HG03103 (cell line): ENCODE data around the gene PRKACB.
"Not testable (repeated sequence)": the region's sequence is repeated elsewhere in the genome, so short reads cannot be mapped to it uniquely, and the experiment has no call there.

Experiments used
- ATAC-seq: cut with Tn5 transposase; IDR thresholded peaks from one replicate; pipeline ENCODE4 v1.9.1; 2021; ENCODE audit warnings: low read depth; ENCODE audit not compliant: unreplicated experiment

The PRKACB gene

DNA sequence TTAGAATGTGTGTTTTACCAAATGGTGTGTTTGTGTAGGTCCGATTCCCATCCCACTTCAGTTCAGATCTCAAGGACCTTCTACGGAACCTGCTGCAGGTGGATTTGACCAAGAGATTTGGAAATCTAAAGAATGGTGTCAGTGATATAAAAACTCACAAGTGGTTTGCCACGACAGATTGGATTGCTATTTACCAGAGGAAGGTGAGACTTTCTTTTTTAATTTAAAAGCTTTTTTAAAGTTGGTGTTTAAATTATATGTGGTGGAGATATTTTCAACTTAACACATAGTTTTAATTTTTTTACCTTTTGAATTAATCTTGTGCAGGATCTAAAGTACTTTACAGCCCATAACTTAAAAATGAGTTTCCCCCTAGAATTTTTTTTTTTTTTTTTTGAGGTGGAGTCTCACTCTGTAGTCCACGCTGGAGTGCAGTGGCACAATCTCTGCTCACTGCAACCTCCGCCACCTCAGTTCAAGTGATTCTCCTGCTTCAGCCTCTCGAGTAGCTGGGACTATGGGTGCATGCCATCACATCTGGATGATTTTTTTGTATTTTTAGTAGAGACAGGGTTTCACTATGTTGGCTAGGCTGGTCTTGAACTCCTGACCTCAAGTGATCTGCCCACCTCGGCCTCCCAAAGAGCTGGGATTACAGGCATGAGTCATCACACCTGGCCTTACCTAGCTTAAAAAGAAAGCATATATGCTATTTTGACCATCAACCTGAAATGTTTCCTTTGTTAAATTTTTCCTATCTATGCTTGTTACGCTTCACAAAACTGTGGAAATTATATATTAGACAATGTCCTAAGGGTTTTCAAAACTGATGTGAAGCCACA, 70.3 kb downstream of the PRKACB start:
- ATAC-seq = no peak

DNA sequence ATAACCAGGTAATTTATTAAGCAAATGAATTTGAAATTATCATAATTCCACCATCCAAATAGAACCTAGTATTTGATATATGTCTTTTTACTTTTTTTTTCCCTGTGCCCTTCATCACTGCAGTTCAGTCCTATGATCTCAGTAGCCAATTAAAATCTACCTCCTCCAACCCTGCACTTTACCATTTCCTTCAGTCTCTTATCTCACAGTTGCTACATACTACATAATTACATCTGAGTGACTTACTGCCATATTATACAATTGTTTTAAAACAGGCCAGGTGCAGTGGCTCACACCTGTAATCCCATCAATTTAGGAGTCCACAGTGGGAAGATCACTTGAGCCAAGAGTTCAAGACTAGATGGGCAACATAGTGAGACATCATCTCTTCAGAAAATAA, 73.2 kb downstream of the PRKACB start:
- no peak for ATAC-seq

DNA sequence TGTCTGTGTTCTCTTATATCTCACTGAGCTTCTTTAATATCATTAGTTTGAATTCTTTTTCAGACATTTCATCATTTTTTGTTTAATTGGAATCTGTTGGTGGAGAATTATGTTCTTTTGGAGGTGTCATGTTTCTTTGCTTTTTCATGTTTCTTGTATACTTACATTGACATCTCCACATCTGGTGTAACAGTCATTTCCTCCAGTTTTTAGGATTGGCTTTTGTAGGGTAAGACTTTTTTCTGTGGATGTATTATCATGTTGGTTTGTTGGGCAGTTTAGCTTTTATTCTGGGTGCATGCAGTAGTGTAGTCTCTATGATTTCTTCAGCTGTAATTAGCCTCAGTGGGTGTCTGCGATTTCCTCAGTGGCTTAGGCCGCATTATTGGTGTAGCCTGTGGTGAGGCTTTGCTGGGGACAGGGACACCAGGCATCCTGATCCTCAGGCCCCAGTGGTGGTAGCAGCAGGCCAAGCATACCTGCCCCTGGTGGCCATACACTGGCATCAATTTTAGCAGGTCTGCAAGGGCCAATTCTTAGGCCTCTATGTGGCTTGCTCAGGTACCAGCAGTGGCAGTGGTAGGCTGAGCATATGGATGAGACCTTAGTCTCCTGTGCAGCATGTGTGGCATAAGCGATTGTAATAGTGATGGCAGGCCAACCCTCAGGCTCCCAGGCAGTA, 79.8 kb downstream of the PRKACB start:
- ATAC-seq = no peak

DNA sequence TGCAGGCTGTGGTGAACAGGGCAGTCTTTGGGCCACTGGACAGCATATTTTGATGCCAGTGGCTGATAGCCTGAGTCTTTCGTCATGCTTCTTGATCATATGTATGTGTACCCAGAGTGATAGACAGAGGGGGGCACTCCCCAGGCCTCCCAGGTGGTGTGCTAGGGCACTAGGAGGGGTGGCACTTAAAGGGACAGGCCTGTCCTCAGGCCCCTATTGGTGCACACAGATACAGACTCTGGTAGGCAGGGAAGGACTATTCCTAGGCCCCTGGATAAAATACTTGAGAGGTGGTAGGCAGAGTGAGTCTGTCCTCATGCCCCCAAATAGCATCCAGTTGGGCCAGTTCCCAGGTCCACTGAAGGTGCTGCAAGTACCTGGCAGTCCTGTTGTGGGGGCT, 80.8 kb downstream of the PRKACB start:
- ATAC-seq = no peak

DNA sequence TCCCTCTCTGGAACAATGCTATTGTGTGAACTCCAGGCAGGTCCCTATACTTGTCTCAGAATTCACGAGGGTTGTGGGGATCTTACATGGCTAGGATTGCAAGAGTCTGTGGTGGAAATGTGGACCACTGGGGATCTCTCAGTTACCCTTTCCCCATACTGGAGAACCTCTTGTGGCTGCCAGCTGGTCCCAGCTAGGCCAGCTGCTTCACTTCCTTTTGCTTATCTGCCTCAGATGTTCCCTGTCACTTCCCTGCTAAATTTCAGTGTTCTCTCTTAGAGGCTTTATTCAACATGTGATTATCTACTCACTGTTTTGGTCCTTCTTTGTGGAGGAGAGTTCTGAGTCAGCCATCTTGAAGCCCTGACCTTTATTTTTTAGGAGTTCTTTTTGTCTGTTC, 81.6 kb downstream of the PRKACB start:
- ATAC-seq = no peak

DNA sequence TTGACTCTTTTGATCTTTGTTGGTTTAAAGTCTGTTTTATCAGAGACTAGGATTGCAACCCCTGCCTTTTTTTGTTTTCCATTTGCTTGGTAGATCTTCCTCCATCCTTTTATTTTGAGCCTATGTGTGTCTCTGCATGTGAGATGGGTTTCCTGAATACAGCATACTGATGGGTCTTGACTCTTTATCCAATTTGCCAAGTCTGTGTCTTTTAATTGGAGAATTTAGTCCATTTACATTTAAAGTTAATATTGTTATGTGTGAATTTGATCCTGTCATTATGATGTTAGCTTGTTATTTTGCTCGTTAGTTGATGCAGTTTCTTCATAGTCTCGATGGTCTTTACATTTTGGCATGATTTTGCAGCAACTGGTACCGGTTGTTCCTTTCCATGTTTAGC, 88.6 kb downstream of the PRKACB start:
- not testable (repeated sequence) for ATAC-seq

DNA sequence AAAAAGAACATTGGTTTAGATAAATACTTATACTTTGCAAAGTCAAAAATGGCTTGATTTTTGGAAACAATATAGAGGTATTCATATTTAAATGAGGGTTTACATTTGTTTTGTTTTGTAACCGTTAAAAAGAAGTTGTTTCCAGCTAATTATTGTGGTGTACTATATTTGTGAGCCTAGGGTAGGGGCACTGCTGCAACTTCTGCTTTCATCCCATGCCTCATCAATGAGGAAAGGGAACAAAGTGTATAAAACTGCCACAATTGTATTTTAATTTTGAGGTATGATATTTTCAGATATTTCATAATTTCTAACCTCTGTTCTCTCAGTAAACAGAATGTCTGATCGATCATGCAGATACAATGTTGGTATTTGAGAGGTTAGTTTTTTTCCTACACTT, 92.2 kb downstream of the PRKACB start:
- ATAC-seq = no peak

DNA sequence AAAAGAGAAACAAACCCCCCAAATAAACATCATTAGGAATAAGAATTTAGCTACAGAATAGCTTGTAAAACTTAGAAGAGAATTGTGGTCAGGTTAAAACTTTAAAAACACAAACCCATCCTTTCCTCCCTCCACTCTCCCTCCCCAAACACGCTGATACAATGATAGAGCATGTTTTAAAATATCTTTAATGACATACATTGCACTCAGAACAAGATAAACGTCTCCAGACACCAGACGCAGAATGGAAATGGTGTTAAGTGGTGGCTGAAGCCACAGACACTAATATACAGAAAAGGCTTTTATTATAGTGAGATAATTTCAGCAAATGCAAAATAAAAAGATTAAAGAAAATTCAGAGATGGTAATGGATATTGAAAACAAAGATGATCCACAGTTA, 98.6 kb downstream of the PRKACB start:
- ATAC-seq = no peak

DNA sequence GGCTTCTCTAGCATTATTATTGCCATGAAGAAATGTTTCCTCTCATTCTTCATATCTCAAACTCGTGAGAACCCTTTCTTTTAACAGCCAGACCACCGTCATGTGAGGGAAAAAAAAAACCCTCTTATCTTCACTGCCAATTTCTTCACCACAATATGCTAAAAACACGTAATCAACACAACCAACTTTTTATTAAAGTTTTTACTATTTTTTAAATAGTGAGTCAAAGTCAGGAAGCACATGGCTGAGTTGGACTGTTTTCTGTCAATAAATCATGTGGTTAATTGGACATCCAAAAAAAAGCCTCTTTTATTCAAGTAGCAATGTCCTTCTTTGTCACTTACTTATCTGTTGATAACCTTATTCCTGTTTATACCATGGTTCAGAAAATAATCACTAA, 101.5 kb downstream of the PRKACB start:
- ATAC-seq = no peak

DNA sequence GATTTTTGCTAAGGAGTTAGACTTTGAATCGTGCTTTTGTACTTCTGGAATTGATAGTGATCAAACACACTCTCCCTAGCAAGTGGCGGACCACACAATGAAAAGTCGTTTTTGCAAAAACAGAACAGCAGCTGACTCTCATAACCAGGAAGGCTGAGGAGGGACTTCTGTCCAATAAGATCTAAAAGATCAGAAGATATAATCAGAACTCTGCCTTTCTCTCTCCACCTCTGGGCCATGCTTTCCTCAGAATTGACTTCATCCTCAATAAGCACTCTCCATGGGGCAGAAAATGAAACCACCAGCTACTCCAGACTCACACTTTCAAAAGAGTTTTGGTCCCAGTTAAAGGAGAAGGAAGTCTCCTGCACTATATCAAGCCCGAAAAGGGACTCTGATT, 102.1 kb downstream of the PRKACB start:
- no peak for ATAC-seq

DNA sequence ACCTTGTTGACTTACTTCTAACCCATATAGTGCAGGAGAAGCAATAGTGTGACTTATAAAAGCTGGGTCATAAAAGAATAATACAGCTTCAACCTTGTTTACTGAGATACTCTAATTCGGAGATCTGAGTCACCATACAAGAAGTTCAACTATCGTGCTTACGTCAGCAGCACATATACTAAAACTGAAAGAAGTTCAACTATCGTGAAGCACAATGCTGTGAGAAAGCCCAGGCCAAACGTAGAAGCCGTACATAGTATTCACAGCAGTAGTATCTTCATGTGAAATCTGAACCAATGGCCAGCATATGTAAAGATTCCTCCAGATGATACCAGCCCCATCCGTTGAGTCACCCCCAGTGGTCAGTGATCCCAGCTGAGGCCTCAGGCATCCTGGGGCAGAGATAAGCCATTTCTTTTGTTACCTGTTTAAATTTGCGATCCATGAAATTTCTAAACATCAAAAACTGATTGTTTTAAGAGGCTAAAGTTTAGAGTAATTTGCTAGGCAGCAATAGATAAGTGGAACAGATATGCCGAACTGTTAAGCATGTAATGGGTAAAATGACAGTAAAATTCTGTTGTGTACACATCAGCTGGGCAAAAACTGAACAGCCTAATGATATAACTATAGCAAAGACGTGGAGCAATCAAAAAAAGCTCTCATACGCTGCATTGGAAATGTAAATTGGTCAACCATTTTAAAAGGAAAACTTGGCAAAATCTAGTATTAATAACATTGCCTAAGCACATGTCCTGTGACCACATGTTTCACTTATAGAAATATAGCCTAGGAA, 103.6 kb downstream of the PRKACB start:
- no peak for ATAC-seq

DNA sequence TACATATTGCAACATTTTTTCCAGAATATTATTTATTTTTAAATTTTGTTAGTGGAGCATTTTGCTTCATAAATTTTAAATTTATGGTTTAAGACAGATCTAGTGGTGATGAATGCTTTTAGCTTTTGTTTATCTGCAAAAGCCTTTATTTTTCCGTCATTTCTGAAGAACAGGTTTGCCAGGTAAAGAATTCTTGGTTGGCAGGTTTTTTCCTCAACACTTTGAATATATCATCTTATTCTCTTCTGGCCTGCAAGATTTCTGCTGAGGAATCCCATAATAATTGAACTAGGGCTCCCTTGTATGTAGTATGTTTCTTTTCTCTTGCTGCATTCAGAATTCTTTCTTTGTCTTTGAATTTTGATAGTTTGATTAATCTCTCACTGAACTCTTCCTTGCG, 106.6 kb downstream of the PRKACB start:
- no peak for ATAC-seq

DNA sequence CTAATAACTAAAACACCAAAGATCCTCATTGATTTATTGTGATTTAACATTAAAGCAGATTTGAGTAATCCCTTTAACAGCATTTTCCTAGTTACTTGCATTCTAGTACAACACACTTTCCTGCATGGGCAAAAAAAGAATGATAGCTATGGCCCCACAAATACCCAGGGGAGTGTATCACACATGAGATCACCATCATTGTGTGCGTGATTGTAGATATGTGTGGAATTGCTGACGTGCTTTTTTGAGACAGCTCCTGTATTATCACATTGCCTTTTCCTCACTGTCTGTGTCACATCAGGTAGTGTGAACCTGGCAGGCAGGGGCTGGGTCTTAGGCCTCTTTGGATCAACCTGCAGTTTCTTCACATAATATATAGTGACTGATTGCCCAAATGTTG, 109.0 kb downstream of the PRKACB start:
- no peak for ATAC-seq

DNA sequence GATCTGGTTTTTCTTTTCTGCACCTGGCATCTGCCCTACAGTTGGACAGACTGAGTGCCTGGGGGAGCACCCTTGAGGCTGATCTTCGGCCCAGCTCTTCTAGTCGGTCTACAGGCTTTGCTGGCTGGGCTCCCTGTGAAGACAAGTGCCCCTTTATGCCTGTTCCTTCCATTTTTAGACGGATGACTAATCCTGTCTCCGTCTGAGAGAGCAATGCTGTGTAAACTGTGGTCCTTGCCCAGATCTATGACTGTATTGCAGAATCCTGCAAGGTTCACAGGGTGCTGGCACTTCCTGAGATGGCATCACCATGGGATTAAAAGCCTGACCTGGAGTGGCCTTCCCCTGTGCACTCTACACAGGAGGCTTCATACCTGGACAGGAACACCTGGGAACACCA, 109.8 kb downstream of the PRKACB start:
- no peak for ATAC-seq

DNA sequence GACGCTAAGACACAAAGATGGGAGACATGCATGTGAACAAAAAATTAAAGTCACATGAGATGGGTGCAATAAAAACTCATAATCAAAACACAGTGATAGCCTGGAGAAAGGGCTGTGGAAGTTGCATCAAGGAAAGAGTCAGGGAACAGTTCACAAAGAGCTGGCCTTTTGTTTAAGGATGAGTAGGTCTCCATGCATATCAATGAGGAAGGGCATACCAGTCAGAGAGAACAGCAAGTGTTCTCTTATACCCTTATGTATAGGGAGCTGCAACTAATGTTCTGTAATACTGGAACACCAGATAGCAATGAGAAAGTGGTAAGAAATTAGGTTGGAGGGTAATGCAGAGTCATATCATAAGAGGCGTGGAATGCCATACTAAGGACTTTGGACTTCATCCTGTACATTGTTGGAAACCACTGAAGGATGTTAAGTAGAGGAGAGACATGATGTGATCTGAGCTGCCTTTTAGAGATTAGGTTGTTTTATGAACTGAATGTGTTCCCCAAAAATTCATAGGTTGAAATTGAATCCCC, 110.7 kb downstream of the PRKACB start:
- ATAC-seq = no peak

DNA sequence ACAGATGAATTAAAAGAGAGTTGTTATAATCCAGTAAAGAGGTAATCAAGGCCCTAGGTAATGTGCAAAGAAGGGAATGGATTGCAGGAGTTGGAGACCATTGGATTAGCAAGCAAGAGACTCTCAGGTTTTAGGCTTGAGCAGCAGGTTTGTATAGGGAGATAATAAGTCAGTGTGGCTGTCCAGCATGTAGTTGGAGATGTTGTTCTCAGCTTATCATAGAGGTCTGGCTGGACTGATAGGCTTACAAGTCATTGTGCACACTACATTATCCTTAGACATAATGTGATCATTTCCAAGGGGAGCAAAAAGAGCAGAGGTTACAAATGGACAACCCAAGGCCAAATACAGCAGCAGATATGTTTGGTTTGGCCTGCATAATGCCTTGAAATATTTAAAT, 111.5 kb downstream of the PRKACB start:
- no peak for ATAC-seq

DNA sequence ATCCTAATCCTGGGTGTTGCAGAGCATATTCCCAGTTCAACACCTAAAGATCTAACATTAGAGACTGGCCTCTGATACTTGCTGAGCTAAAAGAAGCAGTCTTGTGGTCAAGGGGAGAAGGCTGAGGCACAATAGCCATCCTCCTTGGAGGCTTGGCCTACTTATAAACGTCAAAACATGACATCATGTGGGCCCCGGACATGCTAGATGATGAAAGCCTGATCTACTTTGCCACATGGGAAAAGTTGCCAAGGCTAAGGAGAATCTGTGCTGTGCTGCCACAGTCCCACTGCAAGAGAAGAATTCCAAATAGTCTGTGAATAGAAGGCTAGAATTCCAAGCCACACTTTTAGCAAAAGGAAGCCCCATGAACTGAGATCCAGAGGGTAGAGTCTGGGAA, 113.5 kb downstream of the PRKACB start:
- no peak for ATAC-seq

DNA sequence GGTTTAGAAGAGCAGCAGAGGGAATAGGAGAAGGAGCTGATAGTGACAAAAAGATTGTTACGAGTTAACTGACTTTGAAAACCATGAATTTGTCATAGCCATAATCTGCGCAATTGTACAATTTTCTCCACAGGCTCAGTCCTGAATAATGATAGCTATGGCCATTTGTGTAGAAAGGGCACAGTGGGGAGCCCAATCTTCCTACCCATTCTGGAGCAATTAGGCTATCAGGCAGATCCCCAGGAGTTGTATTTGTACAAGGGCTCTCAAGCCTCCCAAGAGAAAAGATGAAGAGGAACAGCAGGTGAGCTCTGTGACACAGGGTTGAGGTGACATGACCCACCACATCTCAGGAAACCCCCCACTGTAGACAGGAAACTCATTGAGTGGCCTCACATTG, 115.3 kb downstream of the PRKACB start:
- no peak for ATAC-seq

DNA sequence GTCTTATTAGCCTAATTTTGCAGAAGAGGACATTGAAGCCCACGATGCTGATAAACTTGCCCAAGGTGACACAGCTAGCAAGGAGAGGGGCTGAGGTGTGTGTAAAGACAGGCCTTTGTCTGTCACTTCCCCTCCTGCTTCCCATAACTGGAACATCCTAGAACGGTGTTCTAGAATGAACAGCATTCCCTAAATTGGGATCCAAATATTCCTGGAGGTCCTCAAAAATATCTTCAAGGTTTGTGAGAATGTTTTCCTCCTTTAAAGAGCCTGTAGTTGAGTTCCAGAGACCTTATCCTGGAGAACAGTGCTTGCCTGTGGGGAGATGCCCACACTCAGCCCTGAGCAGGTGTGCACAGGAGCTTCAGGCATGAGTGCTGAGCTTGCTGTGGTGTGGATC, 115.9 kb downstream of the PRKACB start:
- no peak for ATAC-seq

DNA sequence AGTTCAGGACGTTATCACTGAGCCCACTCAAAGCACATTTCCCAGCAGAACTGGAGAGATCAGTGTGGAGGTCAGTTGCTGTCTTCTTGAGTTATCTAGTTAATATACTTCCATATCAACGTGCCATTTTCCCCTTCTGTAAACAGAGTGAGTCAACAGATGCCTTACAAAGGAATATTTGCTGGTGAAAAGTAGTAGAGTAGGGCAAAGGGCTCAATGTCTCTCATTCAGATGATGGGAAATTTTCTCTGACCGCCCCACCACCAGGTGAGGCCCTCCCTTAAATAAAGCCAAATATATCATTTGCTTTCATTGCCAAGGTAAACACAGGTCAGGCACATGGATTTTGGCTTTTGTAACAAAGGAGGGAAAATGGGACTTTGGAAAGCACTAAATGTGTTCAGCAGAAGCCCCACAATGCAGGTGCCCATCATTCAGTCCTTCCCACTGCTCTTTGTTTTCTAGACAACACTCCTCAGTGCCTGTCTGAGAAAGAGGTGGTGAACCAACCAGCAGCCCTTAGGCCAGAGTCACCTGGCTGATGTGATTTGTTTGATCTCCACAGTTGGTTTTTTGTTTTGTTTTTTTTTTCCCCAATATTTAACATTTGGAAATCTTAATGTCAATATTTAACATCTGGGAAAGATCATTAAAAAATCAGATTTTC, 116.9 kb downstream of the PRKACB start:
- no peak for ATAC-seq

DNA sequence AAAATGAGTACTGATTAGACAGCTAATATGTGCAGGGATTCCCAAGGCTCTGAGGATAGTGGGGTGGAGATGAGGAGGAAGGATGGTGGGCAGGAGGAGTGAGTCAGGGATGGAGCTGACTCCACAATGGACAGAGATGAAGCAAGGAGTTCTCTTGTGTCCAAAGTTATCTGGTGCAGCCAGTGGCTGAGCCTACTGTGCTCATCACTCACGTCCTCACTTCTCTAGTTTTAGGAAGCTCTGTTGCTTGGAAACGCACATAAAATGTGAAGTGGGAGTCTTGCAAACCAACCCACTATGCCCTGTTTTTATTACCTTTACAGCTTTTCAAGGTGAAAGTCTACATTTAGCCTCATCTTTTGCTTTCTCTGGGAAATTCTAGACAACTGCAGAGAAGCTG, 120.9 kb downstream of the PRKACB start:
- no peak for ATAC-seq
